HG02678 (cell line): ENCODE measurements around the gene PTGES.
"Not testable (repeated sequence)": the region's sequence is repeated elsewhere in the genome, so short reads cannot be mapped to it uniquely, and the experiment has no call there.

Experiments
- ATAC-seq: cut with Tn5 transposase; IDR thresholded peaks from one replicate; pipeline ENCODE4 v1.9.1; 2021; ENCODE audit warnings: mild to moderate bottlenecking, moderate library complexity; ENCODE audit not compliant: unreplicated experiment

PTGES gene

GRCh38 chr9:129752900-129753729, at the start of gene PTGES:
Gene PTGES (minus strand): TSS chr9:129753042. CDS start chr9:129753012, 30 bp downstream.
- no peak for ATAC-seq

GRCh38 chr9:129801504-129801903, 48.7 kb upstream of the PTGES start:
- no peak for ATAC-seq

GRCh38 chr9:129798973-129799372, 46.1 kb upstream of the PTGES start:
- ATAC-seq, result no peak

GRCh38 chr9:129796029-129796428, 43.2 kb upstream of the PTGES start:
- ATAC-seq, result not testable (repeated sequence)

GRCh38 chr9:129794549-129794948, 41.7 kb upstream of the PTGES start:
- ATAC-seq, result no peak

- ATAC-seq, result no peak
These were observed 33.6 kb upstream of the PTGES start for GRCh38 chr9:129786481-129786880.

GRCh38 chr9:129785866-129786265, 33.0 kb upstream of the PTGES start:
- ATAC-seq, result no peak

GRCh38 chr9:129784970-129785369, 32.1 kb upstream of the PTGES start:
- ATAC-seq, result not testable (repeated sequence)

- ATAC-seq, result peak; percentile 57
These were observed 30.9 kb upstream of the PTGES start for GRCh38 chr9:129783516-129784361.

- no peak for ATAC-seq
These were observed 29.1 kb upstream of the PTGES start for GRCh38 chr9:129781981-129782380.

- no peak for ATAC-seq
These were observed 28.3 kb upstream of the PTGES start for GRCh38 chr9:129781131-129781530.

GRCh38 chr9:129779560-129780190, 26.8 kb upstream of the PTGES start:
- ATAC-seq, result no peak

GRCh38 chr9:129778469-129778868, 25.6 kb upstream of the PTGES start:
- no peak for ATAC-seq

GRCh38 chr9:129777769-129778130, 24.9 kb upstream of the PTGES start:
- ATAC-seq, result no peak

GRCh38 chr9:129776938-129777768, 24.3 kb upstream of the PTGES start:
- ATAC-seq, result no peak

- ATAC-seq, result no peak
These were observed 23.7 kb upstream of the PTGES start for GRCh38 chr9:129776566-129776937.

GRCh38 chr9:129776096-129776495, 23.3 kb upstream of the PTGES start:
- ATAC-seq, result not testable (repeated sequence)

GRCh38 chr9:129775448-129775798, 22.6 kb upstream of the PTGES start:
- ATAC-seq, result no peak

- ATAC-seq, result no peak
These were observed 22.1 kb upstream of the PTGES start for GRCh38 chr9:129774791-129775447.
